ENCODE data around the gene C17orf75.

DNA sequence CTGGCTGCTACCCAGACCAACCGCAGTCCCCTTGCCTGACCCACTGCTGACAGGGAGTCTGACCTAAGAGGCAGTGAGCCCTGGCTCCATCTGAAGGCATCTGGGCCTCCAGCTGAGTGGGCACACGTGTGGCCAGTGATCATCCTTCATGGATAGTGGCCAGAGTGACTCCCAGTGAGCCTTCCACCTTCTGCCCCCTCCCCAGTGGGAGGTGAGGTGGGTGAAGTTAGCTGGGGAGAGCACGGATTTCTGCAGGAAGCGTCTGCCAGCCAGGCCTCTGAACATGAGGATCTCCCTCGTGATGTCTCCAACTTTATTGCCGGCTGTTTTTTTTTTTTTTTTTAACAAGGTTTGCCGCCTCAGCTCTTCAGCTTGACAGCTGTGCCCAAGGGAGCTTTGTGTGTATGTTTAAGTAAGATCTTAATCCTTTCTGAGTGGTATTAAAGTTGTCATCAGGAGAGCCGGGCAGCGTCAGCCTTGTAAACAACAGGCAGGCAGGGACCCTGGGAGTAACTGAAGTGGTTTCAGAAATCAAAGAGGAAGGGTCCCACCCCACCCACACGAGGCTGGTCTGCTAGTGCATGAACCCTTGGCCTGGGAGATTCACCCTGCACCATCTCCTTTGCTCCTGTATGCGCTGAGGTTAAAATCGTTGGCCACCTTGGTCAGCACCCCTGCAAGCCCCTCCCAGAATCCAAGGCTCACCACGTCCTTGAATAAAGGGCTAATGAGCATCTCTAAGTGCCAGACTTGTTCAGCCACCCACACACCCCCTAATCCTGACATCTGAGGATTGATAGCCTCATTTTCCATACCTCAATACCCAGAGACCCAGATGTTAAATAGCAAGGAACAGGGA, 43.0 kb downstream of the C17orf75 start:
- TF ChIP-seq, protein P1, sequence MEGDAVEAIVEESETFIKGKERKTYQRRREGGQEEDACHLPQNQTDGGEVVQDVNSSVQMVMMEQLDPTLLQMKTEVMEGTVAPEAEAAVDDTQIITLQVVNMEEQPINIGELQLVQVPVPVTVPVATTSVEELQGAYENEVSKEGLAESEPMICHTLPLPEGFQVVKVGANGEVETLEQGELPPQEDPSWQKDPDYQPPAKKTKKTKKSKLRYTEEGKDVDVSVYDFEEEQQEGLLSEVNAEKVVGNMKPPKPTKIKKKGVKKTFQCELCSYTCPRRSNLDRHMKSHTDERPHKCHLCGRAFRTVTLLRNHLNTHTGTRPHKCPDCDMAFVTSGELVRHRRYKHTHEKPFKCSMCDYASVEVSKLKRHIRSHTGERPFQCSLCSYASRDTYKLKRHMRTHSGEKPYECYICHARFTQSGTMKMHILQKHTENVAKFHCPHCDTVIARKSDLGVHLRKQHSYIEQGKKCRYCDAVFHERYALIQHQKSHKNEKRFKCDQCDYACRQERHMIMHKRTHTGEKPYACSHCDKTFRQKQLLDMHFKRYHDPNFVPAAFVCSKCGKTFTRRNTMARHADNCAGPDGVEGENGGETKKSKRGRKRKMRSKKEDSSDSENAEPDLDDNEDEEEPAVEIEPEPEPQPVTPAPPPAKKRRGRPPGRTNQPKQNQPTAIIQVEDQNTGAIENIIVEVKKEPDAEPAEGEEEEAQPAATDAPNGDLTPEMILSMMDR (IDR thresholded peaks at IDR 0.05), result no peak
- TF ChIP-seq POLR2A (IDR thresholded peaks at IDR 0.05), result no peak
